HUDEP-2 (cell line): ENCODE data around the gene SLC37A4.
A peak's percentile ranks its signal among the peaks of the same experiment; 100 is the strongest.
"Not testable (repeated sequence)": the region's sequence is repeated elsewhere in the genome, so short reads cannot be mapped to it uniquely, and the experiment has no call there.

Source experiments
- DNase-seq, 76 experiments: peaks; one replicate each; lab custom pipeline; 2025; ENCODE audit not compliant: unreplicated experiment in 76 of 76; lab: John Stamatoyannopoulos, UW

Gene SLC37A4

GRCh38 chr11:119019996-119020395, 10.7 kb downstream of the SLC37A4 start:
- no peak for DNase-seq

GRCh38 chr11:119018074-119018938, 12.4 kb downstream of the SLC37A4 start, which contains the start of the genes RPS25 and TRAPPC4:
RPS25 (minus strand) TSS chr11:119018343; CDS start chr11:119018284, 59 bp downstream.
TRAPPC4 (plus strand) TSS chr11:119018766; CDS start chr11:119018796, 30 bp downstream.
- DNase-seq, result peak in 75 of 76 experiments; percentile 54 to 96 (median 89)

- DNase-seq, result not testable (repeated sequence)
Measured at GRCh38 chr11:119017377-119017776, 13.3 kb downstream of the SLC37A4 start.

GRCh38 chr11:119016216-119017009, 14.3 kb downstream of the SLC37A4 start:
- DNase-seq, result no peak

GRCh38 chr11:119015054-119015611, 15.5 kb downstream of the SLC37A4 start:
- DNase-seq, result peak in 1 of 76 experiments; percentile 7

GRCh38 chr11:119014209-119014924, 16.3 kb downstream of the SLC37A4 start:
- DNase-seq, result no peak

- no peak for DNase-seq
Measured at GRCh38 chr11:119012629-119013170, 18.0 kb downstream of the SLC37A4 start.

- DNase-seq, result no peak
Measured at GRCh38 chr11:119011476-119012053, 19.1 kb downstream of the SLC37A4 start.

GRCh38 chr11:119006656-119007055, 24.0 kb downstream of the SLC37A4 start:
- peak in 3 of 76 experiments; percentile 12 to 15 (median 14) for DNase-seq

- DNase-seq, result peak in 2 of 76 experiments; percentile 6 to 18
Measured at GRCh38 chr11:119000906-119001305, 29.8 kb downstream of the SLC37A4 start.

GRCh38 chr11:118998822-118999221, 31.9 kb downstream of the SLC37A4 start:
- no peak for DNase-seq

GRCh38 chr11:118998388-118998717, 32.3 kb downstream of the SLC37A4 start:
- DNase-seq, result no peak

GRCh38 chr11:118997627-118998387, 32.9 kb downstream of the SLC37A4 start, which contains the start of gene CENATAC:
CENATAC (plus strand) TSS chr11:118998138; CDS start chr11:118998198, 60 bp downstream.
- peak in 75 of 76 experiments; percentile 48 to 95 (median 89) for DNase-seq

- DNase-seq, result peak in 11 of 76 experiments; percentile 3 to 47 (median 16)
Measured at GRCh38 chr11:118996926-118997626, 33.6 kb downstream of the SLC37A4 start.

- not testable (repeated sequence) for DNase-seq
Measured at GRCh38 chr11:118991486-118992038, 39.1 kb downstream of the SLC37A4 start.

- DNase-seq, result no peak
Measured at GRCh38 chr11:118988280-118988679, 42.4 kb downstream of the SLC37A4 start.

GRCh38 chr11:118984825-118985224, 45.9 kb downstream of the SLC37A4 start:
- DNase-seq, result no peak

- not testable (repeated sequence) for DNase-seq
Measured at GRCh38 chr11:118984337-118984736, 46.3 kb downstream of the SLC37A4 start.
